Measurements from ENCODE around the gene PRSS22. TPM values are rescaled to one million over a fixed set of nuclear protein-coding genes. Genes with fewer than 3 reads are reported as not detected.

PRSS22 gene
- total RNA-seq, 1 donor from 2014 or later, result not detected

GRCh38 chr16:2899564-2900072, 41.6 kb upstream of the PRSS22 start:
- peaks cover 1% of the 10 kb centered on the region for H3K36me3 Mint-ChIP-seq (ENCODE audit: low read depth)
- POLR2A ChIA-PET, result interaction anchor here (1.4 kb wide), 1 partner anchor 17 kb away, joined by 7 read pairs; the partner anchor contains the start of gene FLYWCH2
- H3K9me3 Mint-ChIP-seq, result no peaks in the 10 kb centered on the region
- H3K4me1 Mint-ChIP-seq, result peaks cover 22% of the 10 kb centered on the region
- DNase-seq (no peak), ATAC-seq (ENCODE audit: low read depth) (no peak)
- H3K27me3 Mint-ChIP-seq, result no peaks in the 10 kb centered on the region
- no peak for TF ChIP-seq CTCF (IDR thresholded peaks at IDR 0.05)
- no peak overlapping the region for H3K27ac Mint-ChIP-seq
- CTCF ChIA-PET, result interaction anchor here (1.1 kb wide), 1 partner anchor 13 kb away, joined by 3 read pairs; no protein-coding TSS in a partner anchor
- H3K4me3 Mint-ChIP-seq, result no peak overlapping the region
- intact Hi-C loops (cut with micrococcal nuclease), result loop anchor here (10.0 kb wide), 1 partner anchor 365 kb away; the partner anchor contains the start of genes CEMP1 and PDPK1

- Mint-ChIP-seq H3K4me3 (no peak overlapping the region), H3K36me3 (ENCODE audit: low read depth) (no peaks in the 10 kb centered on the region), H3K9me3 (no peaks in the 10 kb centered on the region), H3K27me3 (no peaks in the 10 kb centered on the region), H3K27ac (no peak overlapping the region), H3K4me1 (peaks cover 20% of the 10 kb centered on the region)
- TF ChIP-seq CTCF (IDR thresholded peaks at IDR 0.05), result no peak
- ATAC-seq (ENCODE audit: low read depth) (no peak), DNase-seq (no peak)
- ChIA-PET CTCF (interaction anchor here (1.1 kb wide), 1 partner anchor 12 kb away, joined by 3 read pairs; no protein-coding TSS in a partner anchor), POLR2A (interaction anchor here (1.4 kb wide), 1 partner anchor 16 kb away, joined by 7 read pairs; the partner anchor contains the start of gene FLYWCH2)
- intact Hi-C loops (cut with micrococcal nuclease), result no loop called here
These were observed 41.0 kb upstream of the PRSS22 start for GRCh38 chr16:2898831-2899563.

DNA sequence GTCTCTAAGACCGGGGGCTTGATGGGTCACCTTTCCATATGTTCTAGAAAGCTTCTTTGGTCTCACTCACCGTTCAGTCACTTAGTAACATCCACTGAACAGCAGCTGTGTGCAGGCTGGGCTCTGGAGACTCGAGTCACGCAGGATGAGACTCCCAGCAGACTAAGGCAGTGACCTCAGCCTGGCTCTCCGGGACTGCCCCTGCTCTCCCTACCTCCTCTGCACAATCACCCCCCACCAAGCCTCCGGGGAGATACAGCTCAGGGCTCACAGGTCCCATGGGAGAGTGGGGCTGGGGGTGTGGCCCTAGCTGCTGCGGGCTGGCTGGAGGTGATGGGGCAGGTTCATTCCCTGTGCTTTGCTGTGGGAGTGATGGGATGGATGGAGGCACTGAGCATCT, 39.1 kb upstream of the PRSS22 start:
- ChIA-PET POLR2A (interaction anchor here (0.6 to 1.5 kb wide), 9 partner anchors 9 to 145 kb away, joined by 3 to 26 read pairs (median 7); partner anchors contain the start of genes FLYWCH1, FLYWCH2 and SRRM2), CTCF (interaction anchor here (0.6 to 1.3 kb wide), 7 partner anchors 9 to 30 kb away, joined by 3 to 8 read pairs (median 4); partner anchors contain the start of gene FLYWCH2)
- ATAC-seq (ENCODE audit: low read depth), result peak; percentile 100
- no peaks in the 10 kb centered on the region for H3K27me3 Mint-ChIP-seq
- peak; percentile 82 for DNase-seq
- H3K4me3 Mint-ChIP-seq, result peak overlapping the region; percentile 55
- intact Hi-C loops (cut with micrococcal nuclease), result loop anchor here (1.0 to 2.0 kb wide), 4 partner anchors 8 to 29 kb away; partner anchors contain the start of genes FLYWCH1 and FLYWCH2
- peak overlapping the region; percentile 69 for H3K27ac Mint-ChIP-seq
- H3K4me1 Mint-ChIP-seq, result peaks cover 17% of the 10 kb centered on the region
- no peaks in the 10 kb centered on the region for H3K9me3 Mint-ChIP-seq
- TF ChIP-seq CTCF (IDR thresholded peaks at IDR 0.05), result no peak
- no peaks in the 10 kb centered on the region for H3K36me3 Mint-ChIP-seq (ENCODE audit: low read depth)

GRCh38 chr16:2896480-2897010, 38.6 kb upstream of the PRSS22 start:
- Mint-ChIP-seq H3K4me3 (peak overlapping the region; percentile 55), H3K36me3 (ENCODE audit: low read depth) (no peaks in the 10 kb centered on the region), H3K27ac (peak overlapping the region; percentile 69), H3K4me1 (peaks cover 17% of the 10 kb centered on the region), H3K9me3 (no peaks in the 10 kb centered on the region), H3K27me3 (no peaks in the 10 kb centered on the region)
- TF ChIP-seq CTCF (IDR thresholded peaks at IDR 0.05), result no peak
- ATAC-seq (ENCODE audit: low read depth) (no peak), DNase-seq (no peak)
- ChIA-PET POLR2A (interaction anchor here (0.6 to 1.5 kb wide), 7 partner anchors 8 to 554 kb away, joined by 7 to 26 read pairs (median 10); partner anchors contain the start of genes FLYWCH1, FLYWCH2 and SRRM2), CTCF (interaction anchor here (0.8 to 1.3 kb wide), 6 partner anchors 11 to 30 kb away, joined by 3 to 8 read pairs (median 4); partner anchors contain the start of gene FLYWCH2)
- intact Hi-C loops (cut with micrococcal nuclease), result loop anchor here (1.0 to 2.0 kb wide), 4 partner anchors 9 to 28 kb away; partner anchors contain the start of genes FLYWCH1 and FLYWCH2
